HG02678 (cell line): ENCODE data around the gene ITPRIP.

Experiments
- ATAC-seq: cut with Tn5 transposase; IDR thresholded peaks from one replicate; pipeline ENCODE4 v1.9.1; 2021; ENCODE audit warnings: mild to moderate bottlenecking, moderate library complexity; ENCODE audit not compliant: unreplicated experiment

ITPRIP gene, protein sequence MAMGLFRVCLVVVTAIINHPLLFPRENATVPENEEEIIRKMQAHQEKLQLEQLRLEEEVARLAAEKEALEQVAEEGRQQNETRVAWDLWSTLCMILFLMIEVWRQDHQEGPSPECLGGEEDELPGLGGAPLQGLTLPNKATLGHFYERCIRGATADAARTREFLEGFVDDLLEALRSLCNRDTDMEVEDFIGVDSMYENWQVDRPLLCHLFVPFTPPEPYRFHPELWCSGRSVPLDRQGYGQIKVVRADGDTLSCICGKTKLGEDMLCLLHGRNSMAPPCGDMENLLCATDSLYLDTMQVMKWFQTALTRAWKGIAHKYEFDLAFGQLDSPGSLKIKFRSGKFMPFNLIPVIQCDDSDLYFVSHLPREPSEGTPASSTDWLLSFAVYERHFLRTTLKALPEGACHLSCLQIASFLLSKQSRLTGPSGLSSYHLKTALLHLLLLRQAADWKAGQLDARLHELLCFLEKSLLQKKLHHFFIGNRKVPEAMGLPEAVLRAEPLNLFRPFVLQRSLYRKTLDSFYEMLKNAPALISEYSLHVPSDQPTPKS

DNA sequence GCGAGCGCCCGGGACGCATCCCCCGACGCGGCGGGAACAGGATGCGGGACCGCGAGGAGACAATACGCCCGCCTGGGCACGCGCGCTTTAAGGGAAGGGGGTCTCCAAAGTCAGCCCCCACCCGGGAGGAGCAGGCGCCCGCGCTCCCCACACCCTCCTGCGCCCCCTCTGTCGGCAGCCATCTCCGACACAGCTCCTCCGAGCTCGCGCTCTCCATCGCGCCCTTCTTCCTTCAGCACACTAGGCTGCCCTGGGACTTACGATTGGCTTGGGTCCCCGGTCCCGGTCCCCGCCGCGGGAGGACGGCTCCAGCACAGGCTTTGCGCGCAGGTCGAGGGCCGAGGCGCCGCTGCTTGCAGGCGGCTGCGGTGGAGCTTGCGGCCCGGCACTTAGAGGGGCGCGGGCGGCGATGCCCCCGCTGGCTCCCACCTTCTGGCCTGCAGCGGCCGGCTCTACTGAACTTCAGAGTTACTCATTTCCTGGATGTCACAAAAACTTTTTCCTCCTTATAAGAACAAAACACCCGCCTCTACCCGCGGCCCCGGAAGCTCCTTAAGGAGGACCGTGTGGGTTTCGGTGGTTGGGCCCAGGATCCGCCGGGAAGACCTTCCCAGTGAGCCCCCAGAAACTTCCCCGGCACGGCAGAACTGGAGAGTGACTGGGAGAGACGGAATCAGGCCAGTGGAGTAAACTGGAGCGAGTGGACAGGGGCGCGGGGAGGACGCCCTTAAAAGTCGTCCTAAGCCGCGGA is at the start of gene ITPRIP:
Gene ITPRIP (minus strand): TSS at position 481 of the 751 bp plus-strand sequence. CDS start 22,414 bp downstream, outside the sequence.
- ATAC-seq = peak; percentile 66

DNA sequence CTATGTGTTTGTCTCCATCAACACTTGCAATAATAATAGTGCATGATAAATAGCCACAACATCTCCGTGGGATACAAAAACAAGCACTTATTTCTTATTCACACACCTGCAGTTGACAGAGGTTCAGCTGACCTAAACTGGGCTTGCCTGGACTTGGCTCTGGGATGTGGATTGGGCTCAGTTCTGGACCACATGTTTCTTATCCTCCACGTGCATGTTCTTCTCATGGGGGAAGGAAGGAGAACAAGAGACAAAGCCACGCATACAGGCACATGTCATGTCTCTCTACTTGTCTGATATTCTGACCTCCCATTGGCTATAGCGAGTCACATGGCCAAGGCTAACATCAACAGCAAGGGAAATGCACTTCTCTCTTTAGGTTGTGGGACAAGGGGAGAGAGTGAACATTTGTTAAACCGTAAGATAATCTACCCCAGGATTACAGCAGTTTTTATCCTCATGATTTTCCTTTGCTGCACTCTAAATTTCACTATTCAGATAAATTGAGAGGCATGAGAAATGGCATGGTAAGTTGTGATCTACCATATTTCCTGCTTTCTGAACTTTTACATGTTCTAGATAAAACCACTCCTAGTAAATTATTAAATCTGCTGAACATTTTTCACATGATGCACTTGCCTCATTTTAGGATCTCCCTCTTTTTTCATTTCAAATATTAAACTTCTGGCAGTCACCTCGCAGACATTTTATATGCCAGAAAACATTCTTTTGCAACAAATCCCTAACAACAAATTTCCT is 49.0 kb upstream of the ITPRIP start:
- no peak for ATAC-seq

DNA sequence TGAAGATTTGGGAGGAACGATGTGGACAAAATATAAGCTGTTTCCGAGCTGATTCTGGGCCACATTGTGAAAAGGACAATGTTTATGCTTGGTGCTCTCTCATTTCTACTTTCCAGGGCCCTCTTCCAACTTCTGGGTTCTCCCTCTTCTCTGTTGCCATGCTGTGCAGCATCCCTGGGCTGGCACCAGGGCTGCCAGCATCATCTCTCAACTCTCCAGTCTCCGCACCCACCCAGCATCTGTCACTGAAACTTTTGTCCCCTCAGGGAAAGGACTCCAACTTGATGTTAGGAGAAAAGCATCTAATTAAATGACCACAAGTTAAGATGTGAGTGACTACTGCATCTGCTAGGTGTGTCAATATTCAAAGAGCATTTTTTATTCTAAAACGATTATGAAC is 42.1 kb upstream of the ITPRIP start:
- ATAC-seq = no peak

DNA sequence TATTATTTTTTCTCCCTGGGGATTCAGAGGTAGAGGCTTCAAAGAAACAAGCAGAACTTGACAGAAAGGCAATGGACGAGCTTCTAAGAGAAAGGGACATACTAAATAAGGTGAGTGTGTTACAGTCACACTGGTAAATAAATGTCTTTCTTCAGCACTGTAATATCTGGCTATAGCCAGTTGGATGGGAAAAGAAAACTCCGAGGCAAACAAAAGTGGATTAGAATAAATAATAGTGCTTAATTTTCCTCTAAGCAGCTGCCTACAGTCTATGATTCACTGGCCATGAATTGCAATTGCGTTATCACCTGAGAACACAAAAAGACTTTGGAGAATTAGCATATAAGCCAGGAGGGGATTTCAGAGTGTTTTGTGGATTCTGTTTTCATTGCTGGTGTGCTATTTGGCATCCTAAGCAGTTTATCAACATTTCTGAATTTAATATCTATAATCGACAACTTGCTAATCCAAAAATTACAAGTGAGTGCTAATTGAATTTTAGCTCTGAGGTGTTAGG is 38.6 kb upstream of the ITPRIP start:
- ATAC-seq = no peak

DNA sequence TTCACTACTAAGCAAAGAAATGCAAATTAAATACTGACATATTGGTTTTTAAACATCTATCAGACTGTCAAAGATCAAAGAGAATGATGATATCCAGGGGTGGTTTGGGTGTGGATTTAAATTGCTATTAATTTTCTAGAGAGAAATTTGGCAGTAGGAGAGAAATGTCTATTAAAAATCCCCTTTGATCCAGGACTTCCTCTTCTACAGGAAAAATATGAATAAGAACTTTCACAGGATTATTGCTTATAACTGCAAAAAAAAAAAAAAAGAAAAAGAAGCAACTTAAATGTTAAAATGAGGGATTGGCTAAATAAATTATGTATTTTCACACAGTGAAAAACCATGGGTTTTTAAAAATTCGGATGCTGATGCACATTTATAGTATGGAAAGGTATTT is 36.3 kb upstream of the ITPRIP start:
- ATAC-seq = no peak

DNA sequence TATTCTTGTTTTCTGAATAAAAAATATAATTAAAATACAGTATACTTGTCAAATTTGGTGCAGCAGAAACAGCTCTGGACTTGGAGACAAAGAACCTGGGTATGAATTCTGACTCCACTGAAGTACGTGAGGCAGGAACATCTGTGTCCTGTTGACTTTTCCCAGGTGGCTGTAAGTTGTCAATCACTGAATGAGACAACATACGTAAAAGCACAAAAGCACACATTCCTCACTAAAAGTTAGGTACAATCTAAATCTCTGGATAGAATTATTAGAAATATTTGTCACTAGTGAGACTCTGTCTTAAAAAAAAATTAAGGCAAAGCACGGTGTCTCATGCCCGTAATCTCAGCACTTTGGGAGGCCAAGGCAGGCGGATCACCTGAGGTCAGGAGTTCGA is 33.5 kb upstream of the ITPRIP start:
- no peak for ATAC-seq

DNA sequence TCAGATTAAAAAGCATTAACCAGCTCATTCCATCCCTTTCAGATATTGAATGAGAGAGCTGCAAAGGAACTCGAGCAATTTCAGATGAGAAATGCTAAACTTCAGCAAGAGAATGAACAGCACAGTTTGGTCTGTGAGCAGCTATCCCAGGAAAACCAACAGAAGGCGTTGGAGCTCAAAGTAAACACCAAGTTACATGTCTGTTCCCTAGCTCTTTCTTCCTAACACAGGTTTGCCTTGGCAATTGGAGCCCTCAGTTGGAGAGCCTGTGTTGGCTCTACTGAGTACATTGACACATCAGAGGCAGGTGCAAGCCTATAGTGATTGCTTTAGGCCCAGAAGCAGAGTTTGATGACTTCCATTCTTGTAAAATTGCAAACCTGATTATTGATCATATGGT is 30.1 kb upstream of the ITPRIP start:
- ATAC-seq = no peak

DNA sequence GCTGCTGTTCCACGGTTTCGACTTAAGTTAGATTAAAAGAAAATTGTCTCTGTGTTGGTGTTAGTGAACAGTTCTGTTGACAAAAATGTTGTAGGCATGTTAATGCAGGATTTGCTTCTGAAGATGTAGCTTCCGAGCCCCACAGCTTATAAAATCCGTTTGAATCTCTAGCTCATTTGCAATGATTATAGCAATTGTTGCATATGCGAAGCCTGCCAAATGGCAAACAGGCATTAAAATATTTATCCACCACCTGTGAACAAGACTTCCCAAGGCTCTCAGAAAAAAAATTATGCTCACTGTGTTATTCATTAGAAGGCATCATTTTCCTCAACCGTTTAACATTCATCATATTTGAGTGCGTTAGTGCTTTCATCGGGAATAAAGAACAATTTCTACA is 29.6 kb upstream of the ITPRIP start:
- ATAC-seq = no peak

DNA sequence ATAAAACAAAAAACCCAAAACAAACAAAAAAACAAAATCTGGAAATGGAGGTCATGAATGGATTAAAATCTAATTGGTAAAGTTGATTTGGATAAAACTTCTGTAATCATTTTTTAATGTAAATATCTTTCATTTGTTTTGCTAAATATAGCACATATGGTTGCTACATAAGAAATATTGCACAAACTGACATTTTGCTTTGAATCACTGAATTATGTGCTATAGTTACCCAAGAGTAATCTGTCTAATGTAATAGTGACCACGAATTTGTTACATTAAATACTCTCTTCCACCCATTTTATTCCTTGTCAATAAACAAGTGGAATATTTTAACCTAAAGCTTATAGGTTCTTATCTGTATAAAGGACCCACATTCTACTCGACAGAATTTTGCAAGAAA is 21.5 kb upstream of the ITPRIP start:
- ATAC-seq = no peak

DNA sequence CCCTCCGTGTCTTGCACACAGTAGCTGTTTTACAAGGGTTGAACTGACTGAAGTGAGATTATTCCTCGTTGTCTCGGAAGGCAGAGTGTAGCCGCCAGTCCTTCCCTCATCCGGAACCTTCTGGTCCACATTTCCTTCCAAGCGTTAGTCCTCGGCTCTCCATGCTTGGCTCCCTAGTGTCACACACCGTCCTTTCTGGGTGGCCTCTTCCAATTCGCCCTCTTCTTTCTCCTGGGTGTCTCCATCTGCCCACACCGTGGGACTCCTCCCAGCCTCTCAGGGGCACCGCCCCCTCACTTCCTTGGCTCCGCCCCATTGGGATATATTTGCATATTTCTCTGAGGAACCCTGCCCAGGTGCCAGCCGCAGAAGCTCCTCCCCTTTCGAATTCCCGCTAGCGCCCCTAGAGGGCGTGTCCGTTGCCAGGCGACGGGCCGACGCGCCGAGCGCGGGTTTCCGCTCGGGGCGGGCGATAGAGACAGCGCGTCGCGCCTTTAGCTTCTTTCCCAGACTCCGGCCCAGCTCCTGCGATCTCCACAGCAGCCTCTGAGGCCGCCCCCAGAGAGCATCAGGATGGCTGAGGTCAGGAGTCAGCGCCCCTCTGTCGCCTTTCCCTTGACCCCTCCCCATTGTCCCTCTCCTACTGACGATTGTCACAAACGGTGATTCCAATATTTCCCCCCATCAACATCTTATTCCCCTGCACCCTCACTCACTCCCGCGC is 15.2 kb upstream of the ITPRIP start, which contains the start of gene CFAP58:
Gene CFAP58 (plus strand): TSS at position 509 of the 724 bp plus-strand sequence. CDS start 65 bp downstream, at position 574.
- peak; percentile 59 for ATAC-seq

DNA sequence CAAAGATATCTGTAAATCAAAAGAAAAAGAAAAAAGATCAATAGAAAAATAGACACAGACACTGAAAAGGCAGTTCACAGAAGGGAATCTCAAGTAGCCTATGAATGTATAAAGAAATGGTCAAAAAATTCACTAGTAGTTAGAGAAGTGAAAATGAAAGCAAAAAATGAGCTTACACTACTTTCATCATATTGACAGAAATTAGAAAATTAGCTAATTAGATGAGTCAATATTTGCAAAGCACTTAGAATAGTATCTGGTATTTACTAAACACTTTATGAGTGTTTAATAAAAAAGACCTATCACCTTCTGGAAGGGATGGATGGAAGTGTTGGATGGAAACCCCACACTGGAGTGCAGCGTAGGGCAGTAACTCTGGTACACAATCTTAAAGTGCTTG is 13.7 kb upstream of the ITPRIP start:
- peak; percentile 21 for ATAC-seq

DNA sequence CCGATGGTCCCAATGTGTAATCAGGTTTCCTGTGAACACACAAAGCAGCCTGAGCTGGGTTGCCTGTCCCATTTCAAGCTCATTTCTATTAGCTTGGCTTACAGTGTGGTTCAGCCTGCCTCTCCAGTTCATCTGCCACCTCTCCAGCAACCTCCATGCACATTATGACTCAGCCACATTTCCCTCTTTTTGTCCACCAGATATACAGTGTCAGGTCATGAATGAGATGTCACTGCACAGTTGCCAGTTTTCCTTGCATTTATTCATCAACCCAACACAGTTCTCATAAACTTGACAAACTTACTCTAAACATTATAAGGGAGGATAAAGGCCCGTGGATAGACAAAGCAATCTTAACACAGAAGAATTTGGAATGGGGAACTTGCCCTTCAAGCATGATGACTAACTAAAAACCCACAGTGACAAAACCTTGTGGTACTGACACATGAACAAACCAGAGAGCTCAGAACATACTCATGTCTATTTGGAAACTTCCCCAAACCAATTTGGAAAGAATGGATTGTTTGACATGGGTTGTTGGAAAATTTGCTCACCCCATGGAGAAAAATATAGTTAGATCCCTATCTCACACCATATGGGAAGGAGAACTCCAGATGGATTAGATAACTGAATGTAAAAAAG is 12.9 kb upstream of the ITPRIP start:
- ATAC-seq = no peak

DNA sequence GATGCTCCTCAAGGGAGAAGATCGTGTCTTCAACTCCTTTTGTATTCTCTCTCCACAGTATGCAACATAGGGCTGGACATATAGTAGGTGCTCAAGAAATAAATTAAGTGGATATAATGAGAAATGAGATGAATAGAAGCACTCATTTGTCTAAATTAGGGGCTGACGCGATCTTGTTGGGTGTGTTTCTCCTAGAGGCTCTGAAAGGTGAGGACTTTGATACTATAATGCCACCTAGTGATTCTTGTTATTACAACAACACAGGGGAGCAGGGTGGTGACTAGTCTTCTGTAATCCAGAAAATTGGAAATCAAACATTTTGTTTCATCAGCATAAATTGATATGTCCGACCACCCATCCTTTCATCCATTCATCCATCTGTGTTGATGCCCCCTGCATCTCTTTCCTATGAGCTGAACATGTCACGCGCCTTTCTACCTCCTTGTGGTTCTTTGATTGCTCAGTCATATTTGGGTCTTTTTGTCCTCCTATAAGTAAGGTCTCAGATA is 11.9 kb upstream of the ITPRIP start:
- ATAC-seq = peak; percentile 44

DNA sequence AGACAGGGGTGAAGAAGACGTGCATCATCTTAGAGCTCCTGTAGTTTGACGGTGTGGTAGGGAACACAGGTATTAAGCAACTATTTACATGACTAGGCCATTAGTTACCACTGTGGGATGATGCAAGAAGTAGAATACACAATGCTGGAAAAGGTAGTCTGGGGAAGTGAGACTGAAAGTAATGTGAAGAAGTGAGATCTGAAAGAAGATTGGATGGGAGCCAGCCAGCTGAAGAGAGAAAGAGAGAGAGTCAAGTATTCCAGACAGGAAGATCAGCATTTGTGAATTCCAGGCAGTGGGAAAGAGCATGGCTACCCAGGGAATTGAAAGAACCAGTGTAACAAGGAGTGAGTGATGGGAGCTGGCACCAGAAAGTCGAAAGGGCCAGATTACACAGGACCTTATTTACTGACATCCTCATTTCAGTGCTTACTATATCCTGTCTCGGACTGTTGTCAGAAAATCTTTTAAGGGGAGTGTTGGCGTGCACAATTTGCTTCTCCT is 11.4 kb upstream of the ITPRIP start:
- peak; percentile 53 for ATAC-seq

DNA sequence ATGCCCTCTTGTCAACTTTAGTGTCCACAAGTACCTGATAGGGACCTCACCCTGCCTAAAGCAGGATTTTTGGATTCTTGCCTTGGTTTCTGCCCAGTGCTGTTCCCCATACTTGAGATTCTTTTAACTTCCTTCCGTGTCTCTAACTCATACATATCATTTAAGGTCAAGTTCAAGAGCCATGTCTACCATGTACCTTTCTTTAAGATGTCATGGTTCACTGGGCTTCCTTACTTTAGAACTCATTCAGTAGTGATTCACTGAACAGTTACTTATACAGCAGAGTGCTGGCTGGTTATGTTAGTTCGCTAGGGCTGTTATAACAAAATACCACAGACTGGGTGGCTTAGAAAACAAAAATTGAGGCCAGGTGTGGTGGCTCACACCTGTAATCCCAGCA is 10.3 kb upstream of the ITPRIP start:
- no peak for ATAC-seq

DNA sequence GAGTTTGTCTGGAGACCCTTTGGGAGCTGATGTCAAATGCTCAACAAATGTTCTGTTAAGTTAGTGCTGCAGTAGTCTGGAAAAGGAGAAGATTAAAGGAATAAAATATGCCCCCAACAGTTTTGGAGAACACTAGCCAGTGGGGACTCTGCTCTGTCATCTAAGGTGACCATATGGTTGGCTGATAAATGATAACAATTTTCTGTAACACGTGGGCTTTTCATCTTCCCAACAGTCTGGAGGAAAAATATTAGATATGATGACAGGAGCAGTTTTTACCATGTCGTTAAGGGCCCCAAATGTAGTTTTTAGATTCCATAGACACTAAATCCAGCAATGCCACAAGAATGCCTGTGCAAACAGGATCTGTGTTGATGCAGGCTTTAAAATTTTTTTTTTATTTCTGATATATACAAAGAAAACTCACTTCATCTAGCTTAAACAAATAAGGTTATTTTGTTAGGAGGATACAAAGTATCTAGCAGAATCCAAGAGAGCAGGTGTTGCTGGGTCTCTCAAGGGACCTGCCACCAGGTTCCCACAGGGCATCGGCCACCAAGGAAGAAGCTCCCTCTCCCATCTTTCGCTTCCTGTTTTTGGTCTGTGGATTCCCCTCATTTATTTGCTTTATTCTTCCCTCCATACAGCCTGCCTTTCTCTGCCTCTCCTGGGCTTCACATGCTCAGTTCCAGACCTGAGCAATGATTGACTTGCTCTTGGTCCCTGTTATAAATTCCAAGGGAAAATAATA is 9.2 kb upstream of the ITPRIP start:
- ATAC-seq = no peak

DNA sequence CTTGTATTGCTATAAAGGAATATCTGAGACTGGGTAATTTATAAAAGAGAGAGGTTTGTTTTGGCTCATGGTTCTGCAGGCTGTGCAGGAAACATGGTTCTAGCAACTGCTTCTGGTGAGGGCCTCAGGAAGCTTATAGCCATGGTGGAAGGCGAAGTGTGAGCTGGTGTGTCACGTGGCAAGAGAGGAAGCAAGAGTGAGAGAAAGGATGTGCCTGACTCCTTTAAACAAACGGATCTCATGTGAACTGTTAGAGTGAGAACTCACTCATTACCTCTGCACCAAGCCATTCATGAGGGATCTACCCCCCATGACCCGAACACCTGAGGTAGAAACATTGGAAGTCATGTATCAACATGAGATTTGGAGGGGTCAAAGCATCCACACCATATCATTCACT is 7.7 kb upstream of the ITPRIP start:
- no peak for ATAC-seq

DNA sequence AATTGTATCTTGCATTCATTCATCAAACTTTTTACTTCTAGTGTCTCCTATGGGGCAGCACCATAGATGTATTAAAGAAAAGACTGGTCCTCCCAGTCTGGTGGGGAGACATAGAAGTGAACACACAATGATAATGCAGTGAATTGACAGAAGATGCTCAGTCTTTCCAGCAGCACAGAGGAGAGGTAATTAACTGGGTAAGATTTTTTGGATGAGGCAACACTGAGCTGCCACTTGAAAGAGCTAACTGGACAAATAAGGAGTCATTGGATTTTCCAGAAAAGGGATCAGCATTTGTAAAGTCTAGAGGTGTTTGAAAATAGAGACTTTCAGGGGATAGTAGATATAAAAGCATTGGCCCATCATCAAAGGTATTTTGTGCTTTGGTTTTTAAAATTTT is 7.2 kb upstream of the ITPRIP start:
- no peak for ATAC-seq

DNA sequence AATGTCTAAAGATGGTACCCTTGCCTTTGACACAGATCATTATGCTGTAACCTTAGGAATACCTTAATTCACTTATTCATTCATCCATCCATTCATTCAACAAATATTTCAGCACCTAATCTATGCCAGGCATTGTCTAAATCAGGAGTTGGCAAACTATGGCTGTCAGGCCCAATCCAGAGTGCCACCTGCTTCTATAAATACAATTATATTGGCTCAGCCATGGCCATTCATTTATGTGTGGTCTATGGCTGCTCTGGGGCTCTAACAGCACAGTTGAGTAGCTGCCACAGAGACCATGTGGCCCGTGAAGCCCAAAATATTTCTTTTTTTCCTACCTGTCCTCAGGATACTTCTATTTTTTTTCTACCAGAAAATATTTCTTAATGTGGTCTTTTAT is 6.0 kb upstream of the ITPRIP start:
- ATAC-seq = no peak
